Lower lobe of right lung (tissue), 2 donors: ENCODE results near the gene XRN1. TPM values are rescaled to one million over a fixed set of nuclear protein-coding genes. Genes with fewer than 3 reads are reported as not detected.
A peak's percentile ranks its signal among the peaks of the same experiment; 100 is the strongest.
"Not testable (repeated sequence)": the region's sequence is repeated elsewhere in the genome, so short reads cannot be mapped to it uniquely, and the experiment has no call there.

Experiments used
- ATAC-seq, 2 donors: fragments of 200-7000 bp; cut with Tn5 transposase; one replicate each; pipeline ENCODE4 v1.9.1; 2020 to 2022; ENCODE audit warnings: mild to moderate bottlenecking in 2 of 2, moderate library complexity in 2 of 2
- DNase-seq: peaks from one replicate; pipeline ENCODE4 v3.0.0-alpha.2; 2020
- H3K27ac ChIP-seq: fragments of 200-600 bp; one replicate; pipeline ENCODE4 v1.8.0; 2022
- H3K27me3 ChIP-seq: fragments of 200-600 bp; one replicate; pipeline ENCODE4 v1.8.0; 2022; ENCODE audit warnings: low read depth
- H3K36me3 ChIP-seq: fragments of 200-600 bp; one replicate; pipeline ENCODE4 v1.8.0; 2022; ENCODE audit warnings: mild to moderate bottlenecking
- H3K4me1 ChIP-seq: fragments of 200-600 bp; one replicate; pipeline ENCODE4 v1.8.0; 2022
- H3K4me3 ChIP-seq: fragments of 200-600 bp; one replicate; pipeline ENCODE4 v1.8.0; 2022; ENCODE audit warnings: mild to moderate bottlenecking
- H3K9me3 ChIP-seq: fragments of 200-600 bp; one replicate; pipeline ENCODE4 v1.8.0; 2022
- intact Hi-C: fragments of 100-400 bp; cut with DNase I; formaldehyde crosslinking; loops from one replicate; pipeline ENCODE4 v1.11.0; 2022
- total RNA-seq: library from RNA; stranded (reverse); fragmentation: NEBNext Ultra II Directional; extraction: Animal tissue kit (Norgen Biotek cat#: 25700); gene quantifications from one replicate; pipeline ENCODE4 v1.2.1, GENCODE V29; 2021
- TF ChIP-seq, protein P1 (sequence below): fragments of 200-600 bp; IDR thresholded peaks from one replicate; pipeline ENCODE4 v1.8.0; 2022; ENCODE audit warnings: antibody characterized with exemption, mild to moderate bottlenecking
- donor health status: DM: no; HTN: yes; CAD: no; lungs with severe emphysema.

XRN1 gene
- total RNA-seq, 1 donor from 2014 or later: 58.5 TPM

DNA sequence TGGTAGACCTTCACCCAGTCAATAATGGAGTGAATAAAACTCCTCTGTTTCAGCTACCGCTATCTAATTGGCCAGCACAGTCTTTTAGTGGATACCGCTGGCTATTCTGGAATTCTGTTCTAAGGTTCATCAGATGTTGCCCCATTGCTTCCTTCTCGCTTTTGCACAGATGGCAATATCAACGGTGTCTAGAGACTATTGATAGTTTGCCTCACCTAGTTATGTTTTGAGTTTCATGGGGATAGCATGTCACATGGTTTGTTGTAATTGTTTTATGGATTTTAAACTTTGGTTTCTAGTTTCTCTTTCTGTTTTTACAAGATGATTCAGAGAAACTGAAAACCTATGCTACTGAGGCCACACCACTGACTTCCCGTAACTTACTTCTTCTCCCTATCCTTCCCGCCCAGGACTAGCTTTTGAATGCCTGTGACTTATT, 2.0 kb downstream of the XRN1 start:
- no peaks in the 10 kb centered on the region for H3K9me3 ChIP-seq
- peak overlapping the region; percentile 90 for H3K4me3 ChIP-seq
- ATAC-seq (no peak), DNase-seq (no peak)
- peaks cover 36% of the 10 kb centered on the region for H3K4me1 ChIP-seq
- TF ChIP-seq, protein P1, sequence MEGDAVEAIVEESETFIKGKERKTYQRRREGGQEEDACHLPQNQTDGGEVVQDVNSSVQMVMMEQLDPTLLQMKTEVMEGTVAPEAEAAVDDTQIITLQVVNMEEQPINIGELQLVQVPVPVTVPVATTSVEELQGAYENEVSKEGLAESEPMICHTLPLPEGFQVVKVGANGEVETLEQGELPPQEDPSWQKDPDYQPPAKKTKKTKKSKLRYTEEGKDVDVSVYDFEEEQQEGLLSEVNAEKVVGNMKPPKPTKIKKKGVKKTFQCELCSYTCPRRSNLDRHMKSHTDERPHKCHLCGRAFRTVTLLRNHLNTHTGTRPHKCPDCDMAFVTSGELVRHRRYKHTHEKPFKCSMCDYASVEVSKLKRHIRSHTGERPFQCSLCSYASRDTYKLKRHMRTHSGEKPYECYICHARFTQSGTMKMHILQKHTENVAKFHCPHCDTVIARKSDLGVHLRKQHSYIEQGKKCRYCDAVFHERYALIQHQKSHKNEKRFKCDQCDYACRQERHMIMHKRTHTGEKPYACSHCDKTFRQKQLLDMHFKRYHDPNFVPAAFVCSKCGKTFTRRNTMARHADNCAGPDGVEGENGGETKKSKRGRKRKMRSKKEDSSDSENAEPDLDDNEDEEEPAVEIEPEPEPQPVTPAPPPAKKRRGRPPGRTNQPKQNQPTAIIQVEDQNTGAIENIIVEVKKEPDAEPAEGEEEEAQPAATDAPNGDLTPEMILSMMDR: no peak
- intact Hi-C loops: no loop called here
- H3K27me3 ChIP-seq: no peaks in the 10 kb centered on the region
- peaks cover 3% of the 10 kb centered on the region for H3K36me3 ChIP-seq
- no peak overlapping the region for H3K27ac ChIP-seq

GRCh38 chr3:142444343-142444742, 3.5 kb downstream of the XRN1 start:
- TF ChIP-seq, protein P1: no peak
- Histone ChIP-seq H3K4me1 (peaks cover 36% of the 10 kb centered on the region), H3K27me3 (no peaks in the 10 kb centered on the region), H3K27ac (no peak overlapping the region), H3K9me3 (no peaks in the 10 kb centered on the region), H3K4me3 (no peak overlapping the region), H3K36me3 (no peaks in the 10 kb centered on the region)
- intact Hi-C loops: no loop called here
- ATAC-seq (no peak), DNase-seq (no peak)

- H3K27me3 ChIP-seq, DNase-seq, intact Hi-C loops, H3K36me3 ChIP-seq, H3K9me3 ChIP-seq, ATAC-seq, H3K4me3 ChIP-seq, H3K27ac ChIP-seq: not testable (repeated sequence)
- H3K4me1 ChIP-seq: peaks cover 32% of the 10 kb centered on the region
Measured at GRCh38 chr3:142443060-142443459, 4.8 kb downstream of the XRN1 start.

DNA sequence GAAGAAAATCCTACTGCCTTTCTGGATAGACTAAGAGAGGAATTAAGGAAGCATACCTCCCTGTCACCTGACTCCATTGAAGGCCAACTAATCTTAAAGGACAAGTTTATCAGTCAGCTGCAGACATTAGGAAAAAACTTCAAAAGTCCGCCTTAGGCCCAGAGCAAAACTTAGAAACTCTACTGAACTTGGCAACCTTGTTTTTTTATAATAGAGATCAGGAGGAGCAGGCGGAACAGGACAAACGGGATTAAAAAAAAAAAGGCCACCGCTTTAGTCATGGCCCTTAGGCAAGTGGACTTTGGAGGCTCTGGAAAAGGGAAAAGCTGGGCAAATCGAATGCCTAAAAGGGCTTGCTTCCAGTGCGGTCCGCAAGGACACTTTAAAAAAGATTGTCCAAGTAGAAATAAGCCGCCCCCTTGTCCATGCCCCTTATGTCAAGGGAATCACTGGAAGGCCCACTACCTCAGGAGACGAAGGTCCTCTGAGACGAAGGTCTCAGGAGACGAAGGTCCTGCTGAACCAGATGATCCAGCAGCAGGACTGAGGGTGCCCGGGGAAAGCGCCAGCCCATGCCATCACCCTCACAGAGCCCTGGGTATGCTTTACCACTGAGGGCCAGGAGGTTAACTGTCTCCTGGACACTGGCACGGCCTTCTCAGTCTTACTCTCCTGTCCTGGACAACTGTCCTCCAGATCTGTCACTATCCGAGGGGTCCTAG, 8.2 kb downstream of the XRN1 start:
- H3K9me3 ChIP-seq, DNase-seq, H3K36me3 ChIP-seq, H3K4me3 ChIP-seq, H3K27ac ChIP-seq, H3K27me3 ChIP-seq, ATAC-seq, H3K4me1 ChIP-seq, intact Hi-C loops: not testable (repeated sequence)

GRCh38 chr3:142438096-142438495, 9.7 kb downstream of the XRN1 start:
- H3K9me3 ChIP-seq, H3K27ac ChIP-seq, ATAC-seq, DNase-seq, H3K4me1 ChIP-seq, intact Hi-C loops, H3K4me3 ChIP-seq, H3K27me3 ChIP-seq: not testable (repeated sequence)
- peaks cover 11% of the 10 kb centered on the region for H3K36me3 ChIP-seq

- H3K4me3 ChIP-seq: no peak overlapping the region
- H3K27me3 ChIP-seq: no peaks in the 10 kb centered on the region
- TF ChIP-seq, protein P1: no peak
- peaks cover 2% of the 10 kb centered on the region for H3K4me1 ChIP-seq
- no peak overlapping the region for H3K27ac ChIP-seq
- DNase-seq (no peak), ATAC-seq (no peak)
- peaks cover 17% of the 10 kb centered on the region for H3K36me3 ChIP-seq
- H3K9me3 ChIP-seq: no peaks in the 10 kb centered on the region
- intact Hi-C loops: no loop called here
Measured at GRCh38 chr3:142436951-142437585, 10.8 kb downstream of the XRN1 start.

DNA sequence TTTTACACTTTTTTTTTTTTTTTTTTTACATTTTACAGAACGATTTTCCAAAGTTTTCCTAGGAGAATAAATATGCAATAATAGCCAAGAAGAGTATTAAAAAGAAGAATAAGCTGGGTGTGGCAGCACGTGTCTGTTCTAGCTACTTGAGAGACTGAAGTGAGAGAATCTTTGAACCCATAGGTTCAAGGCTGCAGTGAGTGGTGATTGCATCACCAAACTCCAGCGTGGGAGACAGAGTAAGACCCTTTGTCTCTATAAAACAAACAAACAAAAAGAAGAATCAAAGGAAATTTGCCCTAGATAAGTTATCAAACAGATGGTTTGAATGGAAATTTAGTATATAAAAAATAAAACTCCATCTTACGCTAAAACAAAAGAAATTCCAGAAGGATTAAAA, 13.3 kb downstream of the XRN1 start:
- Histone ChIP-seq H3K36me3 (peaks cover 38% of the 10 kb centered on the region), H3K27ac (no peak overlapping the region), H3K27me3 (no peaks in the 10 kb centered on the region), H3K4me3 (no peak overlapping the region), H3K9me3 (no peaks in the 10 kb centered on the region), H3K4me1 (no peaks in the 10 kb centered on the region)
- DNase-seq (no peak), ATAC-seq (no peak)
- intact Hi-C loops: no loop called here
- TF ChIP-seq, protein P1: no peak
